KBM-7 (cell line): ENCODE measurements around the gene MATCAP1.

Experiments
- DNase-seq: peaks from one replicate; pipeline ENCODE4 v3.0.0-alpha.2; 2015
- in situ Hi-C: fragments of 300-500 bp; cut with MboI; formaldehyde crosslinking; loops from 2 replicates; pipeline ENCODE4 v1.14.3; 2020; ENCODE audit warnings: low sequenced_read_pairs, low pct_unique_long_range_greater_than_20kb, mixed read lengths

Gene MATCAP1

GRCh38 chr16:67177743-67178699, 5.7 kb downstream of the MATCAP1 start:
- no peak for DNase-seq
- in situ Hi-C loops = no loop called here

- DNase-seq = no peak
- in situ Hi-C loops = no loop called here
These were observed 7.1 kb downstream of the MATCAP1 start for GRCh38 chr16:67176662-67177061.

DNA sequence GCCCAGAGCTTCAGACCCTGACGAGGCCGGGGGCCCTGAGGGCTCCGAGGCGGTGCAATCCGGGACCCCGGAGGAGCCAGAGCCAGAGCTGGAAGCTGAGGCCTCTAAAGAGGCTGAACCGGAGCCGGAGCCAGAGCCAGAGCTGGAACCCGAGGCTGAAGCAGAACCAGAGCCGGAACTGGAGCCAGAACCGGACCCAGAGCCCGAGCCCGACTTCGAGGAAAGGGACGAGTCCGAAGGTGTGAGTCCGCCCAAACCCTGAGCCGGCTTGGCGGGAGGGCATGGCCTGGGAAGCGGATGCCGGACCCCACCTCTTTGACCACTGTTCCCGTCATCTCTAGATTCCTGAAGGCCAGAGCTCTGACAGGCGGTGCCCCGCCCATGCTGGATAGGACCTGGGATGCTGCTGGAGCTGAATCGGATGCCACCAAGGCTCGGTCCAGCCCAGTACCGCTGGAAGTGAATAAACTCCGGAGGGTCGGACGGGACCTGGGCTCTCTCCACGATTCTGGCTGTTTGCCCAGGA, 9.0 kb downstream of the MATCAP1 start:
- no peak for DNase-seq
- in situ Hi-C loops = no loop called here

- DNase-seq = peak; percentile 80
- in situ Hi-C loops = no loop called here
These were observed 9.7 kb downstream of the MATCAP1 start for GRCh38 chr16:67173808-67174705.

- in situ Hi-C loops = no loop called here
- DNase-seq = no peak
These were observed 10.4 kb downstream of the MATCAP1 start for GRCh38 chr16:67173323-67173722.

DNA sequence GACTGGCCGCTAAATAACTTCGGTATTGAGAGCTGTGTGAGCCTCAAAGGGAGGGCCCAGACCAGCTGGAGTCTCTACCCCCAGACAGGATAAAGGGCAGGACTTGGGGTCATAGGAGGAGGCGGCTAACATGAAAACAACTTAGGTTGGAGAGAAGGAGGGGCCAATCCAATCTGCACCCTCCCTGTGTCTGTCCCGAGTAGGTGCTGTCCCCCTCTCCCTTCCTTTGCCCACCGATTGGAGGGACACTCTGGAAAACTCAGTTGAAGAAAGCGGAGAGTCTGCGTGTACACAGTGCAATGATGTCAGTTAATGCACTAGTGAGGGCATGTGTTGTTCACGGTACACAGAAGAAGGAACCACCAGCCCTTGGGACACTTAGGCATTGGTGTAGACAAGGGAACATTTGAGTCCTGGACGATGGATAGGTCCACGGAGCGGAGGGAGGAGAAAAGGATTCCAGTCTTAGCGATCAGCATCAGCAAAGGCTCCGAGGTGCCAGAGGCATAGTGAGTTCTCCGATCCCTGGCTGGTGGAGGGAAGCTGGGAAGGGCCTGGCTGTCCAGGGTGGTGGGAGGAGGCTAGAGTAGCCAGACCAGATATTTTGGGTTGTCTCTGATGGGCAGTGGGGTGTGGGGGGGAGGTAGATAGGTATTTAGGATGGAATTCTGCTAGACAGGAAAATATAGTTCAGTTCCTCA, 12.7 kb downstream of the MATCAP1 start:
- in situ Hi-C loops = no loop called here
- DNase-seq = no peak

DNA sequence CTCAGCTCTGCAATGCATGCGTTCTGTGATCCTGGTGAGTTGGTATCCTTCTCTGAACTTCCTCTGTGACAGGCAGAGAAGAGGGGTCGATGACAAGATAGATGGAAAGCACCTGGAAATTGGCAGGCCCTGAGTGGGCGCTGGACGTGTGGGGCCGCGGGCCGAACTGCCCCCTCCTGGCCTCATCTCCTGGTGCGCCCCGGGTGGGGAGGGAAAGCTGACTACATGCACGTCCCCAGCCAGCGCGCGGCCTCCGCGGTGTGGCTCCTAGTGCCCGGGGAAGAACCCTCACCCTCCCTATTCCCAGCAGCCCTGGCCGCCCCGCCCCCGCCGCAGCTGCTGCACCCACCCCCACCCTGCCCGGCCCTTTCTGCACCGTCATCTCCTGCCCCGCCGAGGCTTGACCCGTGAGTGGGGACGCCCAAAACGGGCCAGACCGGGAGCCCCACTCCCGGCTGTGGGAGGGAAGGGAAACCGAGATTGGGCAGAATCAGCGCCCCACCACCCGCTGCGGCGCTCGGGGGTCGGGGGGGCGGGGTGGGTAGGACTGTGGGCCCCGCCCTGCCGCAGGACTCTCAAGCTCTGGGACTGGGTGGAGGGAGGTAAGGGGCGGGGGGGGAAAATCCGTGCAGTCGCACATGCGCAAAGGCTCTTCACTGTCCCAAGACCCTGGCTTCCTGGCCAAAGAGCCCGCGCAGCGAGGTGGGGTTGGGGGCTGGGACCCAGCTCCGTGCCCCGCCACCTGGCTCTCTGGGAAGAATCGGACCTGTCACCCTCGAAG, 13.4 kb downstream of the MATCAP1 start, which contains the start of gene NOL3:
Gene NOL3, plus strand, starts transcription at position 371 of the 781 bp plus-strand sequence.
- in situ Hi-C loops = no loop called here
- DNase-seq = peak; percentile 68

DNA sequence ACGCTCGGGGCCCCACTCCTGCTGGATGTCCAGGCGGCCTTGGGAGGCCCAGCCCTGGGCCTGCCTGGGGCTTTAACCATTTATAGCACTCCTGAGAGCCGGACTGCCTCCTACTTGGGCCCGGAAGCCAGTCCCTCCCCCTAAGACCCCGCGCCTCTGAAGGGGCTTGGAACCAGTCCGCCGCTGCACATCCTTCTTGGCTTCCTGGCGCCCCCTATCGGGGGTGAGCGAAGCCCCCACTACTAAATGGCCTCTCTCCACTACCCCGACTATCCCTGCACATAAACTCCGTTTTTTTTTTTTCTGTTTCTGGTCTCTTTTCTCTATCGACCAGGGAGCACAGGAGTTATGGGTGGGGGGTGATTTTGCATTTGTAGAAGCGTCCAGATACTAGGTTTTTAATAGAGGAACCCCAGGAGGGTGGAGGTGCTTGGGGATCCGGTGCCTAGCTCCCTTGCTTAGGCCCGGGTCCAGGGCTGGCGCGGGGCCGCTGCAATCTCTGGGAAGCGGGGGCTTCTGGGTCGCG, 14.1 kb downstream of the MATCAP1 start:
- in situ Hi-C loops = no loop called here

GRCh38 chr16:67169011-67169451, 14.7 kb downstream of the MATCAP1 start:
- DNase-seq = no peak
- in situ Hi-C loops = no loop called here

More for the DNA sequence above, 14.1 kb downstream of the MATCAP1 start:
- DNase-seq = peak; percentile 71

DNA sequence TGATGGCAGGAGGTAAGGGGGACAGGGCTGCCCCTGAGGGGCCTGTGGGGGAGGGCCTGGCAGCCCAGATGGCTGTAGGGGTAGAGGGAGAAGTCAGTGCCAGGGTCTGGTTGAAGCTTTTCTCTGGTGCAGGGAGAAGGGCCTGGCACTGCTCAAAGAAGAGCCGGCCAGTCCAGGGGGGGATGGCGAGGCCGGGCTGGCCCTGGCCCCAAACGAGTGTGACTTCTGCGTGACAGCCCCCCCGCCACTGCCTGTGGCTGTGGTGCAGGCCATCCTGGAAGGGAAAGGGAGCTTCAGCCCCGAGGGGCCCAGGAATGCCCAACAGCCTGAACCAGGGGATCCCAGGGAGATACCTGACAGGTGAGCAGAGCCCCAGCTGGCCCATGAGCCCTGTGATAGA, 16.2 kb downstream of the MATCAP1 start:
- DNase-seq = no peak
- in situ Hi-C loops = no loop called here

GRCh38 chr16:67166598-67167168, 17.1 kb downstream of the MATCAP1 start:
- no peak for DNase-seq
- in situ Hi-C loops = no loop called here

DNA sequence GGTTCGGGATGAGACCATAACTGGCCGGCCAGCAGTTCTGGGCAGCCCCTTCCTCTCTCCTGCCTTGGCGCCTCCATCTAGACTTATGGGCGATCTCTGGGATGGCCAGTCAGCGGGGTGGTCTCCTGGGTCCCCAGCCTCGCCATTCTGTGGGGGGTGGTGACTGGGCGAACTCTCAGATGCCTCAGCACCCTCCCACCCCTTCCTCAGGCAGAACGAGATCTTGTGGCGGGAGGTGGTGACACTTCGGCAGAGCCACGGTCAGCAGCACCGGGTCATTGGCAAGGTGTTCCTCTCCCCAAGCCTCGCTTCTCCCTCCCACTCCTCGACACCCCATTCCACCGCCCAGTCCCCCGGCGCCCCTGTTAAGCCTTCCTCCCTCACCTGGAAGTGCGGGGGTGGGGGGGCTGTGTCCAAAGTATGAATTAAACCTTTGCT, 17.6 kb downstream of the MATCAP1 start:
- in situ Hi-C loops = no loop called here

DNA sequence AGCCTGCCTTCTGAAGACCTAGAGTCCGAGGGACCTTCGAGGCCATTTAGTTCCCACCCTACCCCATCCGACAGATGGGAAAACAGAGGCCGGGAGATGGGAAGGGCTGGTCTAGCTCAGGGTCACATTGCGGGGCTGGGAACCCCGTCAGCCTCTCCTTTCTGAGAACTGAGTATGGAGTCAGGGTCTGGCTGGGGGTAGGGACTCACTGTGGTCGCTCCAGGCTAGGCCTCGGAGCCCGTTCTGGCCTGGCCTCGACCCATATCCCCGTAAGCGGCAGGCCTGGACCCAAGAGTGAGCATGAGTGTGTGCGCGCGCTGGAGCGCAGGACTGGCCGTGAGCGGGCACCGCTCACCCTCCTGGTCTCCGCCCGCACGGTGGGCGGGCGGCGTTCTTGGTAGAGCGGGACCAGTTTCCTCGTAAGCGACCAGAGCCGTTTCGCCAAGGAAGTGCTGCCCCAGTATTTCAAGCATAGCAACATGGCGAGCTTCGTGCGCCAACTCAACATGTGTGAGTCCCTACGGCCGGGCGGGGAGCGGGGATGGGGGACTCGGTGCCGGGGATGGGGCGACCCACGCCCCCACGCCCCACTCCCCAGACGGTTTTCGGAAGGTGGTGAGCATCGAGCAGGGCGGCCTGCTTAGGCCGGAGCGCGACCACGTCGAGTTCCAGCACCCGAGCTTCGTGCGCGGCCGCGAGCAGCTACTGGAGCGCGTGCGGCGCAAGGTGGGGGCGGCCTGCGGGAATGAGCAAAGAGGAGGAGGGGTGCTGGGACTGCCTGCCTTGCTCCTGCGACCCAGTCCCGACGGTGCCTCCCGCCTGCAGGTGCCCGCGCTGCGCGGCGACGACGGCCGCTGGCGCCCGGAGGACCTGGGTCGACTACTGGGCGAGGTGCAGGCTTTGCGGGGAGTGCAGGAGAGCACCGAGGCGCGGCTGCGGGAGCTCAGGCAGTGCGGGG, 18.4 kb downstream of the MATCAP1 start:
- in situ Hi-C loops = no loop called here
- DNase-seq = no peak

More for the DNA sequence above, 17.6 kb downstream of the MATCAP1 start:
- no peak for DNase-seq

GRCh38 chr16:67164599-67165061, 19.1 kb downstream of the MATCAP1 start, which contains the start of gene HSF4:
Gene HSF4, plus strand, starts transcription at chr16:67164745. Its CDS starts 67 bp downstream, at chr16:67164812.
- DNase-seq = no peak
- in situ Hi-C loops = no loop called here

DNA sequence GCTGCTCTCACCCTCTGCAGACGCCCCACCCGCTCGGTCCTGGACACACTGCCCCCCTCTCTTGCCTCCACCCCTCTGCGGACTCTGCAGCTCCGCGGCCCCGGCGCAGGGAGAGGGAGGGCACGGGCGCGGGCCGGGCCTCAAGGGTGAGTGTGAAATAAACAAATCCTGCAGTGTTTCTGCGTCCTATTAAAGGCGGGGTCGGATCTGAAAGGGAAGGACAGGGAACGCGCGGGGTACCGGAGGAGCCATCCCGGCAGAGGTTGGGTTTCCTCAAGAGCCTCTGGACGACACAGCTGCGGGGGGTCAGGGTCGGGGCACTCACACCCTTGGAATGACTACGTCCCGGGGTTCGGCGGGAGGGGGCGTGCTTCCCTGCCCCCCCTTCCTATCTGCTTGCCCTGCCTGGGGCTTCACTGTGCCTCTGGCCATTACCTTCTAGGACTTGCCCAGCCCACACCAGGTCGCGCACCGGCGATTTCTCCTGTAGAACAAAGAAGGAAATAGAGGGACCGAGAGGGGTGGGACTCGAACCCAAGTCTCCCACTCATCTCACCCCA, 19.7 kb downstream of the MATCAP1 start:
- no peak for DNase-seq
- in situ Hi-C loops = no loop called here
